ENCODE data around the gene ZDHHC8. TPM values are rescaled to one million over a fixed set of nuclear protein-coding genes. Genes with fewer than 3 reads are reported as not detected.

Gene ZDHHC8
- total RNA-seq, 1 experiment from 2014 or later, result 89.3 TPM

GRCh38 chr22:20094197-20094807 lies 37.3 kb upstream of the ZDHHC8 start (continued):
- TF ChIP-seq CTCF (IDR thresholded peaks at IDR 0.05 in 2 of 3, conservative IDR thresholded peaks at IDR 0.05 in 1 of 3; ENCODE audit: borderline replicate concordance in 1 of 3, insufficient read depth in 1 of 3, low read depth in 2 of 3, low read length in 2 of 3) (no peak), ZBTB33 (IDR thresholded peaks at IDR 0.05; ENCODE audit: extremely low read depth, insufficient replicate concordance, low read length) (no peak), SP1 (IDR thresholded peaks at IDR 0.05; ENCODE audit: low read depth) (no peak)

GRCh38 chr22:20095521-20095920 lies 36.1 kb upstream of the ZDHHC8 start:
- Histone ChIP-seq H3K9ac (ENCODE audit: low read length) (no peak overlapping the region), H3K9me2 (ENCODE audit: insufficient read depth) (no peaks in the 10 kb centered on the region), H3K79me2 (ENCODE audit: insufficient read depth, low read length) (peaks cover 76% of the 10 kb centered on the region), H3K9me3 (ENCODE audit: control insufficient read depth in 1 of 2, insufficient read depth in 1 of 2, low read depth in 1 of 2, low read length in 2 of 2) (no peaks in the 10 kb centered on the region), H3K4me2 (ENCODE audit: low read length) (no peak overlapping the region), H4K20me1 (ENCODE audit: insufficient read depth) (no peaks in the 10 kb centered on the region), H2AFZ (ENCODE audit: low read depth, low read length, poor library complexity, severe bottlenecking) (no peak overlapping the region), H3K4me3 (replicated peaks in 1 of 2; ENCODE audit: low read depth in 1 of 2, low read length in 2 of 2) (no peak overlapping the region), H3K27me3 (ENCODE audit: insufficient read depth, low read length) (no peaks in the 10 kb centered on the region), H3K36me3 (ENCODE audit: control insufficient read depth in 1 of 2, insufficient read depth in 2 of 2, low read length in 2 of 2) (peaks cover 78 to 86% of the 10 kb centered on the region in 2 experiments), H3K27ac (ENCODE audit: low read depth, low read length) (no peak overlapping the region), H3K4me1 (ENCODE audit: control insufficient read depth in 1 of 2, insufficient read depth in 2 of 2, low read length in 2 of 2) (no peaks in the 10 kb centered on the region)
- DNase-seq (ENCODE audit: low read depth, low spot score), result no peak
- no peak for ATAC-seq
- ChIA-PET CTCF (no interaction called here), RAD21 (ENCODE audit: low non-redundant PET in 1 of 2, low total read pairs in 2 of 2, uncharacterized antibody in 2 of 2, unreplicated experiment in 2 of 2) (no interaction called here), POLR2A (no interaction called here)
- intact Hi-C loops (cut with micrococcal nuclease), result no loop called here
- TF ChIP-seq POLR2A (IDR thresholded peaks at IDR 0.05; ENCODE audit: borderline replicate concordance, extremely low read depth, insufficient read depth, insufficient read length) (no peak), SIN3A (IDR thresholded peaks at IDR 0.05; ENCODE audit: low read depth) (no peak), YY1 (IDR thresholded peaks at IDR 0.05; ENCODE audit: extremely low read depth, insufficient replicate concordance, low read depth, low read length) (no peak)
- BruUV-seq (replicated peaks), result no TSS peak

All from HCT116 (cell line).